GM23248 (cell line): Measurements from ENCODE around the gene ZNF236. TPM values are rescaled to one million over a fixed set of nuclear protein-coding genes. Genes with fewer than 3 reads are reported as not detected.

Experiments used
- DNase-seq: peaks from one replicate; pipeline ENCODE4 v3.0.0-alpha.2; 2015
- H2AFZ ChIP-seq: fragments of 200-600 bp; sonication (generic); 2 replicates; pipeline ENCODE4 v1.6.1; 2016; ENCODE audit warnings: antibody characterized with exemption
- H3F3A ChIP-seq: fragments of 200-600 bp; sonication (generic); 2 replicates; pipeline ENCODE4 v1.6.1; 2016; ENCODE audit warnings: mild to moderate bottlenecking, antibody characterized with exemption, mixed run types; ENCODE audit not compliant: insufficient read depth
- H3K27ac ChIP-seq: fragments of 200-600 bp; sonication (generic); 2 replicates; pipeline ENCODE4 v1.5.1; 2016; ENCODE audit warnings: mild to moderate bottlenecking
- H3K27me3 ChIP-seq: fragments of 200-600 bp; sonication (generic); replicated peaks from 2 replicates; pipeline ENCODE4 v1.6.1; 2016; ENCODE audit warnings: mild to moderate bottlenecking; ENCODE audit not compliant: insufficient read depth
- H3K36me3 ChIP-seq: fragments of 200-600 bp; sonication (generic); 2 replicates; pipeline ENCODE4 v1.6.1; 2016; ENCODE audit warnings: low read depth, mild to moderate bottlenecking
- H3K4me1 ChIP-seq: fragments of 200-600 bp; sonication (generic); 2 replicates; pipeline ENCODE4 v1.6.1; 2016; ENCODE audit warnings: mild to moderate bottlenecking; ENCODE audit not compliant: insufficient read depth
- H3K4me2 ChIP-seq: fragments of 200-600 bp; sonication (generic); one replicate; pipeline ENCODE4 v1.6.1; 2016; ENCODE audit warnings: mild to moderate bottlenecking; ENCODE audit not compliant: unreplicated experiment
- H3K4me3 ChIP-seq: fragments of 200-600 bp; sonication (generic); 2 replicates; pipeline ENCODE4 v1.5.1; 2016; ENCODE audit warnings: mild to moderate bottlenecking
- H3K79me2 ChIP-seq: fragments of 200-600 bp; sonication (generic); 2 replicates; pipeline ENCODE4 v1.6.1; 2016; ENCODE audit warnings: mild to moderate bottlenecking; ENCODE audit not compliant: insufficient read depth
- H3K9ac ChIP-seq: fragments of 200-600 bp; sonication (generic); 2 replicates; pipeline ENCODE4 v1.6.1; 2016; ENCODE audit warnings: mild to moderate bottlenecking
- H3K9me2 ChIP-seq: fragments of 200-600 bp; sonication (generic); 2 replicates; pipeline ENCODE4 v1.6.1; 2016; ENCODE audit warnings: mixed run types, mild to moderate bottlenecking, moderate library complexity; ENCODE audit not compliant: insufficient read depth
- H3K9me3 ChIP-seq: fragments of 200-600 bp; sonication (generic); one replicate; pipeline ENCODE4 v1.6.1; 2017; ENCODE audit warnings: low read depth
- H4K20me1 ChIP-seq: fragments of 200-600 bp; sonication (generic); 2 replicates; pipeline ENCODE4 v1.6.0; 2016; ENCODE audit not compliant: insufficient read depth
- EZH2 ChIP-seq: fragments of 200-600 bp; sonication (generic); IDR thresholded peaks from 2 replicates; pipeline ENCODE4 v1.6.1; 2018; ENCODE audit warnings: antibody characterized with exemption, mild to moderate bottlenecking; ENCODE audit not compliant: insufficient read depth, poor library complexity, severe bottlenecking
- EZH2phosphoT487 ChIP-seq: fragments of 200-600 bp; sonication (generic); IDR thresholded peaks from 2 replicates; pipeline ENCODE4 v1.6.1; 2018; ENCODE audit warnings: antibody characterized with exemption, moderate library complexity, mild to moderate bottlenecking, low read depth; ENCODE audit not compliant: insufficient read depth
- WGBS, 2 experiments: methylation state at CpG; one replicate each; pipeline ENCODE4 v1.1.6; 2015 to 2017; ENCODE audit warnings: low lambda C conversion rate in 2 of 2, low coverage in 1 of 2; ENCODE audit errors: missing lambda C conversion rate in 2 of 2; 5-methylcytosine and 5-hydroxymethylcytosine counted together
- in situ Hi-C: fragments of 300-500 bp; cut with MboI; formaldehyde crosslinking; loops from 2 replicates; pipeline ENCODE4 v1.15.0; 2020
- polyA plus RNA-seq: library from polyadenylated mRNA; unstranded; fragments of >200 nt; fragmentation: Nextera tagmentation; extraction: Ambion mirVana; gene quantifications from 2 replicates; pipeline ENCODE4 v1.2.1, GENCODE V29; 2016
- total RNA-seq: library from RNA; depleted of rRNA; stranded (reverse); fragments of >200 nt; shearing (Covaris generic); gene quantifications from 2 replicates; pipeline ENCODE4 v1.2.3, GENCODE V29; 2014

Gene ZNF236
- total and polyA plus RNA-seq, 2 experiments from 2014 or later = 4.6 to 12.4 TPM

GRCh38 chr18:76927223-76927725, 104.9 kb downstream of the ZNF236 start:
- TF ChIP-seq EZH2 = no peak
- TF ChIP-seq EZH2phosphoT487 = no peak
- no peak overlapping the region for H3K4me2 ChIP-seq
- peaks cover 37% of the 10 kb centered on the region for H3K36me3 ChIP-seq
- H3K9me2 ChIP-seq = no peaks in the 10 kb centered on the region
- H3K4me3 ChIP-seq = no peak overlapping the region
- WGBS, 2 experiments = 92 to 93% methylated on average over 6 of the region's 6 CpGs
- no peaks in the 10 kb centered on the region; the same call in 1 of the 2 replicates for H4K20me1 ChIP-seq
- no peaks in the 10 kb centered on the region for H3K27me3 ChIP-seq
- H3K4me1 ChIP-seq = no peaks in the 10 kb centered on the region
- H2AFZ ChIP-seq = no peak overlapping the region
- H3K9me3 ChIP-seq = no peaks in the 10 kb centered on the region
- in situ Hi-C loops = no loop called here
- H3K9ac ChIP-seq = no peak overlapping the region
- H3K79me2 ChIP-seq = peaks cover 4% of the 10 kb centered on the region; the same call in 1 of the 2 replicates
- H3F3A ChIP-seq = no peaks in the 10 kb centered on the region
- DNase-seq = no peak
- no peak overlapping the region for H3K27ac ChIP-seq

DNA sequence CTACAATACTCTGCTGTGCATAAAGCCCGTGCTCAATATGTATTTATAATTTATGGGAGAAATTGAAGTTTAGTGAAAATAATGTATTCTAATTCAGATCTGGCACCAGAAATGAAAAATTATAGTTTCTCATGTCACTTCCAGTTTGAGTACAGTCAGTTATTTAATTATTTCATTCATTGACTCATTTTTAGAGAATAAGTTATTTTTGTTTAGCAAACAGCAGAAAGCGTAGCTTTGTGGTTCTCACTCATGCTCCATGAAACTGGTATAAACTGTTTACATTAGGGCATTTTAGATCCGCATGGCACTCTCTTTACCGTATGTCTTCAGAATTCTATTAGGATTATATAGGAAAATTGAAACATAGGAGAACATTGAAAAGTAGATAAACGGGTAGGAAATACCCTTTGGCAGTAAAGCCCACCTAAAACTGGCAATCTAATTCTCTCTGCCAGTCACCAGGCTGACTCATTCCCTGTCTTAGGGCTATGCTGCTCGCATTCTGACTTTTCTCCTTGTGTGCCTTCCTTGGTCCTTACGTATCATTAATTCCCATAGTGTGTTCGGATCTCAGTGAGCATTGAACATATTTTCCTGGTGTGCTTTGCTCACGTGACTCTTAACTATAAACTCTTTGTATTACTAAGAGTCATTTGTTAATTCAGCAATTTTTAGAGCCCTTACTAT, 106.0 kb downstream of the ZNF236 start:
- Histone ChIP-seq H4K20me1 (no peaks in the 10 kb centered on the region; the same call in 1 of the 2 replicates), H3K79me2 (peaks cover 4% of the 10 kb centered on the region; the same call in 1 of the 2 replicates), H3K4me2 (no peak overlapping the region), H3K9me2 (no peaks in the 10 kb centered on the region), H2AFZ (no peak overlapping the region), H3K9me3 (no peaks in the 10 kb centered on the region), H3K4me3 (no peak overlapping the region), H3K27ac (no peak overlapping the region), H3K4me1 (no peaks in the 10 kb centered on the region), H3K27me3 (no peaks in the 10 kb centered on the region), H3K36me3 (peaks cover 33% of the 10 kb centered on the region), H3K9ac (no peak overlapping the region), H3F3A (no peaks in the 10 kb centered on the region)
- WGBS, 2 experiments = 93 to 95% methylated on average over 9 of the region's 9 CpGs
- no peak for DNase-seq
- in situ Hi-C loops = no loop called here
- TF ChIP-seq EZH2phosphoT487 (no peak), EZH2 (no peak)

DNA sequence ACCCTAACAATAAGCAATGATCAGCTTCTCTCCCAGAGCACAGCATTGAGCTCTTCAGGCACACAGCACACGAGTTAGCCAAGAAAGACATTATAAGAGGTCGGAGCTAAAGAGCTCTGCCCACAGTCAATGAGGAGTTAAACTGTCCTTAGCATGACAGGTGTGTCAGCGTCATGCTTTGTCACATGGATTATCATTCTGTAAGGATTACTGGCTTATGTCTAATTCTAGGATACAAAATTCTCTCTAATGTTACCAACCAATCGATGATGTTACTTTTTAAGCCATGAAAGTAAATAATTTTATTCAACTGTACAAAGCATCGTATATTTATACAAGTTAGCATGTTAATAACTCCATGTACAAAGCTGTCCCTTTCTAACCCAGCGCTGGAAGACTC, 108.8 kb downstream of the ZNF236 start:
- Histone ChIP-seq H3K4me2 (no peak overlapping the region), H3K36me3 (peaks cover 34% of the 10 kb centered on the region), H3K4me3 (no peak overlapping the region), H3K27me3 (no peaks in the 10 kb centered on the region), H3K4me1 (no peaks in the 10 kb centered on the region), H3K27ac (no peak overlapping the region), H3K9ac (no peak overlapping the region), H4K20me1 (no peaks in the 10 kb centered on the region; the same call in 1 of the 2 replicates), H3F3A (no peaks in the 10 kb centered on the region), H3K9me3 (no peaks in the 10 kb centered on the region), H2AFZ (no peak overlapping the region), H3K9me2 (no peaks in the 10 kb centered on the region), H3K79me2 (no peaks in the 10 kb centered on the region; the same call in 1 of the 2 replicates)
- 95% methylated on average over 6 of the region's 6 CpGs for WGBS, 2 experiments
- in situ Hi-C loops = no loop called here
- no peak for TF ChIP-seq EZH2
- no peak for TF ChIP-seq EZH2phosphoT487
- no peak for DNase-seq

DNA sequence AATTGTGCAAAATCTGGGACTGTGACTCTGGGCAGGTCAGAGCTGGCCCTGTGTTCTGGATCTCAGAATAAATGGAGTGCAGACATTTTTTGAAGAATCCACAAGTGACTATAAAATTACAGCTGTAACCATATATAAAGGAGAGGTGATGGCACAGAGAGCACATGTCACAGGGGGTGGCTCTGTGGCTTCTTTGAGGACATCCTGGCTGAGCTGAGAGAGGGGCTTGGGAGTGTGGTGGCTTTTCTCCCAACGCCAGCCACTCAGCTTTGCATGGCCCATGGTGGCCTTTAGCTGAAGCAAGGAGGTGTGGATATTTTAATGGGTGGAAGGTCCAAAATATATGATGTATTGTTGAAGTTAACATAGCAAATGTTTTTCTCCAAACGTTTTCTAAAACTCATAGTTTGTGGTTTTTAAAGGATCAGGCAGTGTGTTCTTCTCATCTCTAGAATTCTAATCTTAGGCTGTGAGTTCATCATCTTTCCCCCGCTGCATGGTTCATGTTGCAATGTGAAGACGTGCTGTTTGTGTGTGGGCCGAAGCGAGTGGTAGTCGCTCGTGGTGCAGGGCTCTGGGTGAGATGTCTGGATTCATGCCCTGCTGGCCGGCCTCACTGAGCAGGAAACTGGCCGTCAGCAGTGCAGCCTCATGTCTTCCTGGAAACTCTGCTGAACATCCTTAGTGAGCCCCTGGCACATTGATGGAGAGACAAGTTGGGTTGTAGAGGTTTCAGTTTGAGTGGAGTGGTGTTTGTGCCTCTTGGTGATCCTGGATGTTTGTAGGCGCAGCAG, 109.9 kb downstream of the ZNF236 start:
- 88 to 93% methylated on average over 11 of the region's 11 CpGs for WGBS, 2 experiments
- no peak for TF ChIP-seq EZH2phosphoT487
- no peak for TF ChIP-seq EZH2
- Histone ChIP-seq H3F3A (no peaks in the 10 kb centered on the region), H3K27ac (no peak overlapping the region), H3K79me2 (no peaks in the 10 kb centered on the region), H3K9ac (no peak overlapping the region), H3K4me1 (no peaks in the 10 kb centered on the region), H3K36me3 (peaks cover 31% of the 10 kb centered on the region), H3K27me3 (no peaks in the 10 kb centered on the region), H3K9me3 (no peaks in the 10 kb centered on the region), H3K4me2 (no peak overlapping the region), H2AFZ (no peak overlapping the region), H3K9me2 (no peaks in the 10 kb centered on the region), H3K4me3 (no peak overlapping the region), H4K20me1 (no peaks in the 10 kb centered on the region; the same call in 1 of the 2 replicates)
- DNase-seq = peak; percentile 5
- in situ Hi-C loops = no loop called here
